GM12872 (cell line): ENCODE measurements around the gene SYCP2L.
A peak's percentile ranks its signal among the peaks of the same experiment; 100 is the strongest.

Experiments used
- TF ChIP-seq, protein P1 (sequence below): IDR thresholded peaks from 3 replicates; pipeline ENCODE4 v1.5.1; 2011; ENCODE audit warnings: low read depth, mild to moderate bottlenecking, low read length, moderate library complexity; ENCODE audit not compliant: insufficient read depth

SYCP2L gene

DNA sequence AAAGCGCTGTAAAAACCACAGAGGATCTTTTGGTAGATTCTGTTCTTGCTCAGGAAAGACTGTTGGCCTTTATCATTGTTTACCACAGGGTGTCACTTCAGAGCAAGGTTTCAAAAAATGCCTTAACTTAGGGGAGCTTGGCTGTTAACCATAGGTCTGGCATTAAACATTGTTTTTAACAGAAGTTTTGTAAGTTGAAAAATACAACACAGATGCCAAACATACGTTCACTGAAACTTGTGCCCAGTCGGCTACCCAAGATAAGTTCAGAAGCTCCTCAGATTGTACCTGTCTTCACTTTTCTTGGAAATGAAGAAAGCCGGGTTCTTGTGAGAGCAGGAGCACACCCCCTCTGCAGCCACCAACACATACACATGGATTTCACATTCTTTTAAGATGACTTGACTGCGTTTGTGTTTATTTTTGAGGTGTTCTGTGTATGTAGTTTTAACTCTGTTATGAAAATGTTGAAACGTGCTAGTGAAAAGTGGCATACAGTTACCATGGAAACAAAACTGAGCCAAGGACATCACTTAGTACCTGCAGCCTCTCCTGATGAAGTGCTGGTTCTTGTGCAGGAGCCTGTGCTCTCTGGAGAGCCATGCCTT, 64.9 kb downstream of the SYCP2L start:
- TF ChIP-seq, protein P1, sequence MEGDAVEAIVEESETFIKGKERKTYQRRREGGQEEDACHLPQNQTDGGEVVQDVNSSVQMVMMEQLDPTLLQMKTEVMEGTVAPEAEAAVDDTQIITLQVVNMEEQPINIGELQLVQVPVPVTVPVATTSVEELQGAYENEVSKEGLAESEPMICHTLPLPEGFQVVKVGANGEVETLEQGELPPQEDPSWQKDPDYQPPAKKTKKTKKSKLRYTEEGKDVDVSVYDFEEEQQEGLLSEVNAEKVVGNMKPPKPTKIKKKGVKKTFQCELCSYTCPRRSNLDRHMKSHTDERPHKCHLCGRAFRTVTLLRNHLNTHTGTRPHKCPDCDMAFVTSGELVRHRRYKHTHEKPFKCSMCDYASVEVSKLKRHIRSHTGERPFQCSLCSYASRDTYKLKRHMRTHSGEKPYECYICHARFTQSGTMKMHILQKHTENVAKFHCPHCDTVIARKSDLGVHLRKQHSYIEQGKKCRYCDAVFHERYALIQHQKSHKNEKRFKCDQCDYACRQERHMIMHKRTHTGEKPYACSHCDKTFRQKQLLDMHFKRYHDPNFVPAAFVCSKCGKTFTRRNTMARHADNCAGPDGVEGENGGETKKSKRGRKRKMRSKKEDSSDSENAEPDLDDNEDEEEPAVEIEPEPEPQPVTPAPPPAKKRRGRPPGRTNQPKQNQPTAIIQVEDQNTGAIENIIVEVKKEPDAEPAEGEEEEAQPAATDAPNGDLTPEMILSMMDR: peak; percentile 46; the same call in 2 of the 3 replicates

DNA sequence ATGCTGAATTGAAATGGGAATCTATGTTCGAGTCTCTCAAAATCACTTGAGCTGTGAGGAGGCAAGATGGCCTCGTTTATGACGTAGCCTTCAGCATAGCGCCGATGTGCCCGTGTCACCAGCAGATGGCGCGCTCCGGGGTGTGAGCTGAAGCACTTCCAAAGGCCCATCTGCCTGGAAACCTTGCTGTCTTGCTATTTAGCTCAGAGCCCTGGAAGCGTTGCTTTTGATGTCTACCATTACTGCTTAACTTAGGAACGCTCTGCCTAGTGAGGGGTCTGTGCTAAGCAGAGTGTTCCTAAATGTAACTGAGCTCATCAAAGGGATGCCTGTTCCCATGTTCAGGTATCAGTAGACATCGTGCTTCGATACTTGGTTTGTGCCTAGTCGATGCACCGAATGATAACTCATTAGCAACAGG, 67.7 kb downstream of the SYCP2L start:
- TF ChIP-seq, protein P1: peak; percentile 95

DNA sequence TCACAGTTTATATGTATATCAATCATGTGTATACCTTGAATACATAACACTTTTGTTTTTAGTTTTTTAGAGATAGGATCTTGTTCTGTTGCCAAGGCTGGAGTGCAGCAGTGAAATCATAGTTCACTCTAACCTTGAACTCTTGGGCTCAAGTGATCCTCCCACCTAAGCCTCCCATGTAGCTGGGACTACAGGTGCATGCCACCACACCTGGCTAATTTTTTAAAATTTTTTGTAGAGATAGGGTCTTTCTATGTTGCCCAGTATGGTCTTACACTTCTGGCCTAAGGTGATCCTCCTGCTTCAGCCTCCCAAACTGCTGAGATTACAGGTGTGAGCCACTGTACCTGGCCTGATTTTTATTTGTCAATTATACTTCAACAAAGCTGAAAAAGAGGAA, 69.9 kb downstream of the SYCP2L start:
- TF ChIP-seq, protein P1: no peak

DNA sequence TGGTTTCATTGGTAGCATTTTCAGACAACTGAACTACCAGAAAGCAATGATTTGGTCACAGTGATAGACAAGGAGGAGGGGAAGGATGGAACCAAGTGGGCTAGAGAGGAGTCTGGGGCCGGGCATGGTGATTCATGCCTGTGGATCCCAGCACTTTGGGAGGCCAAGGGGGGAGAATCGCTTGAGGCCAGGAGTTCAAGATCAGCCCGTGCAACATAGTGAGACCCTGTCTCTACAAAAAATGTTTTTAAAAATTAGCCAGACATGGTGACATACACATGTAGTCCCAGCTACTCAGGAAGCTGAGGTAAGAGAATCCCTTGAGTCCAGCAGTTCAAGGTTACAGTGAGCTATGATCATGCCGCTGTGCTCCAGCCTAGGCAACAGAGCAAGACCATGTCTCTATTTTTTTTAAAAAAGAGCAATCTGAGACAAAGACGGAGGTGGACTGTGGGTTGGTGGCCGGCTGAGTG, 70.6 kb downstream of the SYCP2L start:
- TF ChIP-seq, protein P1: no peak

DNA sequence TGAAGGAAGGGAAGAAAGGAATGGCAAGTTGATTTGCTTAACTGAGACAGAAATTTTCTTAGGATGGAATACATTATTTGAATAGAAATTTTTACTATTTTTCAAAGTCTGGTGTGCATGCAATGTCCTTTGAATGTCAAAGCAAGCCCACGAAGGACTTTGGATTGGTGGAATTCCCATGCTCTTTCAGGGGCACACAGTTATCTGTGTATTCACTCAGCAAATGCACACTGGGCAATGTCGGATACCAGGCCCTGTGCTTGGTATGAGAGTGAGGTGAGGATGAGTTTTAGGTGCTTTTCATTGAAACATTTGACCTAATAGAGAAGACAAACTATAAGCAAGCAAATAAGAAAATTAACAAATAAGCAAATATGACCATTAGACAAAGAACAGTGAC, 73.3 kb downstream of the SYCP2L start:
- TF ChIP-seq, protein P1: no peak

DNA sequence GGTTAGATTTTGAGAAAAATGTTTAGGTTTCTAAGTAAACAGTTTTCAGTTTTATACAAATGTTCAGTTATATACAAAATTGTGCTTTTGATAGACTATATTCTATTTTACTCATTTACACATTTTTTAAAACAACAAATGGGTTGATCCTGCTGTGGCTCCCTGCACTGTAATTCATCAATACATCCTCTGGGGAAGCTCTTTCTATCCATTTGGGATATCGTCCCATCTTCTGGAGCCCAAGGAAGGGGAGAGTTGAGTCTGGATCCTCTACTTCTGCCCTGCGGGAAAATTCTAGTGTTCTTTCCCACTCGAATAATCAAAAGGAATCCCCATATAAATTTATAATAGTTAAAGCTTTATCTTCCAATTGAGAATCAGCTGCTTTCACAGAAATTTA, 75.0 kb downstream of the SYCP2L start:
- TF ChIP-seq, protein P1: no peak

DNA sequence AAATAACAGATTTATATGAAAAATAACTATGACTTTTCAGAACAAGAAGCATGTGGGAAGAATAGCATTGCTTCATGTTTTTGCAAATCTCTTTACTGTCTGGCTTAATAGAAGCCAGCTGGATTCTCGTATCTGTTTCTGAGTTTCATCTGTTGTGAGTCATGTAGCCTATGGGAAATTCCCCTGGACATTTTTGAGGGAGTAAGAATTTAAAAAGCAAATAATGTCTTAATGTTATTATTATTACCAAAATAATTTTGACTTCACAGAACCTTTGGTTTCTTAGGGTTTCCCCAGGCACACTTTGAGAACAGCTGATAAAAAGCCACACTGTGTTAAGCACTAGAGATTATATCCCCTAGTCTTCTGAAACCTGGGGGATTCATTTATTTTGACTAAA, 75.8 kb downstream of the SYCP2L start:
- TF ChIP-seq, protein P1: no peak
